Vagina (tissue), 2 donors: ENCODE measurements around the gene CX3CR1. TPM values are rescaled to one million over a fixed set of nuclear protein-coding genes. Genes with fewer than 3 reads are reported as not detected.

Experiments used
- DNase-seq, 2 donors: peaks; one replicate each; pipeline ENCODE4 v3.0.0-alpha.2; 2017; ENCODE audit errors: extremely low spot score in 2 of 2
- H3K27ac ChIP-seq: fragments of 200-600 bp; sonication (generic); one replicate; pipeline ENCODE4 v1.5.1; 2019
- H3K27me3 ChIP-seq: fragments of 200-600 bp; sonication (generic); one replicate; pipeline ENCODE4 v1.5.1; 2019
- H3K36me3 ChIP-seq, 2 donors: fragments of 200-600 bp; sonication (generic); one replicate each; pipeline ENCODE4 v1.5.1; 2017 to 2019
- H3K4me1 ChIP-seq: fragments of 200-600 bp; sonication (generic); one replicate; pipeline ENCODE4 v1.5.1; 2019
- H3K4me3 ChIP-seq, 2 donors: fragments of 200-600 bp; sonication (generic); 1 replicate in 1 of 2; 2 replicates in 1 of 2; pipeline ENCODE4 v1.5.1; 2016 to 2019
- H3K9me3 ChIP-seq: fragments of 200-600 bp; sonication (generic); one replicate; pipeline ENCODE4 v1.5.1; 2019
- POLR2A ChIP-seq, 2 donors: fragments of 450-650 bp; IDR thresholded peaks; one replicate each; pipeline ENCODE4 v1.6.1; 2017; ENCODE audit warnings: antibody characterized with exemption in 2 of 2, mild to moderate bottlenecking in 2 of 2, moderate library complexity in 2 of 2
- POLR2AphosphoS5 ChIP-seq, 2 donors: sonication (generic); formaldehyde crosslinking; IDR thresholded peaks; one replicate each; pipeline ENCODE4 v1.9.0; 2017; ENCODE audit warnings: antibody characterized with exemption in 2 of 2, mild to moderate bottlenecking in 2 of 2, low read depth in 1 of 2; ENCODE audit not compliant: insufficient read depth in 1 of 2
- intact Hi-C: fragments of 100-400 bp; cut with DNase I; formaldehyde crosslinking; loops from one replicate; pipeline ENCODE4 v1.15.1; 2023
- total RNA-seq: library from RNA; depleted of rRNA; stranded (reverse); fragments of >200 nt; gene quantifications from one replicate; pipeline ENCODE4 v1.2.3, GENCODE V29; 2016
- TF ChIP-seq, protein P1 (sequence below), 3 experiments: fragments of 450-650 bp in 2 of 3; fragments of 200-600 bp in 1 of 3; sonication (generic) in 1 of 3; IDR thresholded peaks; one replicate each; pipeline ENCODE4 v1.5.1; 2017 to 2019; ENCODE audit warnings: antibody characterized with exemption in 3 of 3, mild to moderate bottlenecking in 2 of 3, moderate library complexity in 2 of 3

CX3CR1 gene
- total RNA-seq, 1 donor from 2014 or later = not detected

DNA sequence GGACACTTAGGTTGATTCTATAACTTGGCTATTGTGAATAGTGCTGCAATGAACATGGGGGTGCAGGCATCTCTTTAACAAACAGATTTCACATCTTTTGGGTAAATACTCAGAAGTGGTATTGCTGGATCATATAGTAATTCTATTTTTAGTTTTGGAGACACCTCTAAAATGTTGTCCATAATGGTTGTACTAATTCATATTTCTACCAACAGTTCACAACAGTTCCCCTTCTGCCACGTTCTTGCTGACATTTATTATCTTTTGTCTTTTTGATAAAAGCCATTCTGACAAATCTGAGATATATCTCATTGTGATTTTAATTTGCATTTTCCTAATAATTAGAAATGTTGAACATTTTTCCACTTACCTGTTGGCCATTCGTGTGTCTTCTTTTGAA is 19.5 kb downstream of the CX3CR1 start:
- H3K27me3 ChIP-seq = no peaks in the 10 kb centered on the region
- no peaks in the 10 kb centered on the region for H3K36me3 ChIP-seq
- no peak for DNase-seq
- H3K9me3 ChIP-seq = no peaks in the 10 kb centered on the region
- no peak overlapping the region for H3K4me3 ChIP-seq
- intact Hi-C loops = no loop called here
- H3K4me1 ChIP-seq = peaks cover 6% of the 10 kb centered on the region
- TF ChIP-seq POLR2A (IDR thresholded peaks at IDR 0.05) = no peak
- no peak overlapping the region for H3K27ac ChIP-seq

DNA sequence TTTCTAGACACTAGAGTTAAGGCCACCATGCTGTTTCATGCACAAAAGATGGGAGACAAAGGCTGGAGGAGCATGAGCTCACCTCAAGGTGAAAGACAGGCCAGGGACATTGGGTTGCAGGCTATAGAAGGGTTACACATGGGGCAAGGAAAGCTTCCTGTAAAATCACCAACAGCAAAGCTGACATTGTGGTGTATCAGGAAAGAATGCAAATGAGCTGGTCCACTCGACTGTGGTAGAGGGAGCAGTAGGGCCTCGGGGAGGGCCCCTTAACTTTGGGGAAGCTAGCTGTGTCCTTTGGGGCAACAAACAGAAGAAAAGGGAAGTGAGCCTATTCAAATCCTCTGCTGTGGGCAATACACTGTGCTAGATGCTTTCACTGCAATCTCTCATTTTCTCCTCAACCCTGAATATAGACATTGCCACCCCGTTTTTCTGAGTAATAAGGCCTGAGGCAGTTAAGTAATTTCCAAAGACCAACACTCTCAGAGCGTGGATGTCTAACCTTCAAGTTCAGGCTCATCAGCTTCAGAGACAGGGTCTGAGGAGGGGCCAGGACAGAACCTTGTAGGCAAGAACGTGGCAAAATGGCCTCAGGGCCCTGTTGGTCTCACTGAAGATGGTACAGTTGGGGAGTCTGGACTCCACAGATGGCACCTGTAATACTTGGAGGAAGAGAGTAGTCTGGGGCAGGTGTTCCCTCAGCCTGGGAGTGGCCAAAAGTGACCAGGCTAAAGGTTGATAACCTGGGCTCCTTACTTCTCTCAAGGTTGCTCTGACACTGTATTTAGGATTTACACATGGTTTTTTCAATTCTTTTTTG is 24.1 kb downstream of the CX3CR1 start:
- Histone ChIP-seq H3K27me3 (no peaks in the 10 kb centered on the region), H3K9me3 (no peaks in the 10 kb centered on the region), H3K4me1 (peaks cover 4% of the 10 kb centered on the region), H3K36me3 (no peaks in the 10 kb centered on the region), H3K27ac (peak overlapping the region; percentile 14), H3K4me3 (no peak overlapping the region)
- no peak for DNase-seq
- TF ChIP-seq POLR2A (IDR thresholded peaks at IDR 0.05) (no peak), POLR2AphosphoS5 (IDR thresholded peaks at IDR 0.05; ENCODE audit: insufficient read depth in 1 of 2, low read depth in 1 of 2) (no peak)
- TF ChIP-seq, protein P1, sequence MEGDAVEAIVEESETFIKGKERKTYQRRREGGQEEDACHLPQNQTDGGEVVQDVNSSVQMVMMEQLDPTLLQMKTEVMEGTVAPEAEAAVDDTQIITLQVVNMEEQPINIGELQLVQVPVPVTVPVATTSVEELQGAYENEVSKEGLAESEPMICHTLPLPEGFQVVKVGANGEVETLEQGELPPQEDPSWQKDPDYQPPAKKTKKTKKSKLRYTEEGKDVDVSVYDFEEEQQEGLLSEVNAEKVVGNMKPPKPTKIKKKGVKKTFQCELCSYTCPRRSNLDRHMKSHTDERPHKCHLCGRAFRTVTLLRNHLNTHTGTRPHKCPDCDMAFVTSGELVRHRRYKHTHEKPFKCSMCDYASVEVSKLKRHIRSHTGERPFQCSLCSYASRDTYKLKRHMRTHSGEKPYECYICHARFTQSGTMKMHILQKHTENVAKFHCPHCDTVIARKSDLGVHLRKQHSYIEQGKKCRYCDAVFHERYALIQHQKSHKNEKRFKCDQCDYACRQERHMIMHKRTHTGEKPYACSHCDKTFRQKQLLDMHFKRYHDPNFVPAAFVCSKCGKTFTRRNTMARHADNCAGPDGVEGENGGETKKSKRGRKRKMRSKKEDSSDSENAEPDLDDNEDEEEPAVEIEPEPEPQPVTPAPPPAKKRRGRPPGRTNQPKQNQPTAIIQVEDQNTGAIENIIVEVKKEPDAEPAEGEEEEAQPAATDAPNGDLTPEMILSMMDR (IDR thresholded peaks at IDR 0.05) = no peak
- intact Hi-C loops = no loop called here

GRCh38 chr3:39254806-39255449 is 24.9 kb downstream of the CX3CR1 start:
- TF ChIP-seq POLR2A (IDR thresholded peaks at IDR 0.05) (no peak), POLR2AphosphoS5 (IDR thresholded peaks at IDR 0.05; ENCODE audit: insufficient read depth in 1 of 2, low read depth in 1 of 2) (no peak)
- TF ChIP-seq, protein P1 (IDR thresholded peaks at IDR 0.05) = no peak
- DNase-seq = no peak
- H3K27me3 ChIP-seq = no peaks in the 10 kb centered on the region
- intact Hi-C loops = no loop called here
- no peaks in the 10 kb centered on the region for H3K4me1 ChIP-seq
- peak overlapping the region; percentile 14 for H3K27ac ChIP-seq
- H3K4me3 ChIP-seq = no peak overlapping the region
- H3K36me3 ChIP-seq = no peaks in the 10 kb centered on the region
- H3K9me3 ChIP-seq = no peaks in the 10 kb centered on the region

DNA sequence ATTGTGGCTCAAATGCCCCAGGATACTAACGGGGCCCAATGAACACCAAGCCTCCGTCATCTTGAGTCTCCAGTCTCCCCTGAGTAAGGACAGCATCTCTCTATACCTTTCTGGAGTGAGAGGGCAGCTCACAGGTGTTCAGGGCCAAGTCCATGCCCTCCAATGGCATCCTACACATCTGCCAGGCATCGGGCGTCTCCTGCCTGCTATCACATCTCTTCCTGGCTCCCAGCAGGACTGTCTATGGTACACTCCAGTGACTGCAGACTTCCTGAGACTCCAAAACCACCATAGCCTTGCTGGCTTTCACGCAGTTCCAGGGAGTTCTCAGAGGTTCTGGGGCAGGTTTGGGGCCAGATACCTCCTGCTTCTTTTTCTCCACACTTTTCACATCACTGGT is 28.3 kb downstream of the CX3CR1 start:
- Histone ChIP-seq H3K4me3 (no peak overlapping the region), H3K36me3 (no peaks in the 10 kb centered on the region), H3K4me1 (no peaks in the 10 kb centered on the region), H3K27ac (no peak overlapping the region), H3K9me3 (no peaks in the 10 kb centered on the region), H3K27me3 (no peaks in the 10 kb centered on the region)
- DNase-seq = no peak
- TF ChIP-seq, protein P1 (IDR thresholded peaks at IDR 0.05) = no peak
- TF ChIP-seq POLR2A (IDR thresholded peaks at IDR 0.05) (no peak), POLR2AphosphoS5 (IDR thresholded peaks at IDR 0.05; ENCODE audit: insufficient read depth in 1 of 2, low read depth in 1 of 2) (no peak)
- intact Hi-C loops = no loop called here

DNA sequence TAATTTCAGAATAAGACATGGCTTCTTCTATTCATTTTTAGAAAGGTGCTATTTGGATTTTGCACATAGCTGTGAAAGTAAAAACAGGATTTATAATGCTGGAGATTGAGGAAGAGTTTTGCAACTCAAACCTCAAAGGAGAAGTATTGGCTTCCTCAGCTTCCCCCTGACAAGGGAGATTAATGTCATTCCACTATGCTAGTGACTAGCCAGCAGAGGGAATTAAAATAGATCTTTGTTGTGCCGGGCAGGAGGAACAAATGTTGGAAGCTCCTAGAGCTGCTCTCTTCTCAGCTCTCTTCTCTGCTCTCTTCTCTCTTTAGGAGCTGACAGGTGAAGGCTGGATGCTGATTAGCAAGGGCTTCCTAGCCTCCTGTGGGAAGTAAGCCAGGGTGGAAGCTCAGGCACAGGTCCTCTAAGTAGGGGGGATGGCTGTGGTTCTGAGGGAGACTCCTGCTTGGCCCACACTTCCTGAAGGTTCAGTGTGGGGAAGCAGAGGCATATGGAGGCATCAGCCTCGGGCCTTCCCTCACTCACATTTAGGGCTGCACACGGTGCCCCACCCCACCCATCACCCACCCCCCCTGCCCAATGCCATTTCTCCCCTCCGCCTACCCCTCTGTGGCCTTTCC is 29.6 kb downstream of the CX3CR1 start:
- Histone ChIP-seq H3K4me3 (no peak overlapping the region), H3K27ac (no peak overlapping the region), H3K9me3 (no peaks in the 10 kb centered on the region), H3K36me3 (no peaks in the 10 kb centered on the region), H3K27me3 (no peaks in the 10 kb centered on the region), H3K4me1 (no peaks in the 10 kb centered on the region)
- intact Hi-C loops = no loop called here
- TF ChIP-seq POLR2A (IDR thresholded peaks at IDR 0.05) (no peak), POLR2AphosphoS5 (IDR thresholded peaks at IDR 0.05; ENCODE audit: insufficient read depth in 1 of 2, low read depth in 1 of 2) (no peak)
- TF ChIP-seq, protein P1 (IDR thresholded peaks at IDR 0.05) = no peak
- no peak for DNase-seq
